Prostate gland (tissue), 2 donors: ENCODE measurements around the gene TARS1. TPM values are rescaled to one million over a fixed set of nuclear protein-coding genes. Genes with fewer than 3 reads are reported as not detected.
"Not testable (repeated sequence)": the region's sequence is repeated elsewhere in the genome, so short reads cannot be mapped to it uniquely, and the experiment has no call there.

Experiments
- DNase-seq: peaks from one replicate; pipeline ENCODE4 v3.0.0-alpha.2; 2019; ENCODE audit warnings: low spot score
- H3K27ac ChIP-seq, 2 donors: fragments of 200-600 bp; sonication (generic); 2 replicates each; pipeline ENCODE4 v1.5.1; 2017 to 2019
- H3K27me3 ChIP-seq: fragments of 200-600 bp; sonication (generic); replicated peaks from 2 replicates; pipeline ENCODE4 v1.5.1; 2019; ENCODE audit not compliant: insufficient read depth
- H3K36me3 ChIP-seq, 2 donors: fragments of 200-600 bp; sonication (generic); 1 replicate in 1 of 2; 2 replicates in 1 of 2; pipeline versions ENCODE4 v1.5.1 to v1.8.1; 2017 to 2019
- H3K4me1 ChIP-seq: fragments of 200-600 bp; sonication (generic); replicated peaks from 2 replicates; pipeline ENCODE4 v1.5.1; 2019
- H3K4me3 ChIP-seq, 2 donors: fragments of 200-600 bp; sonication (generic); 2 replicates each; pipeline ENCODE4 v1.5.1; 2017 to 2019
- H3K9me3 ChIP-seq: fragments of 200-600 bp; sonication (generic); 2 replicates; pipeline ENCODE4 v1.5.1; 2017
- CTCF ChIP-seq, 4 experiments: fragments of 200-600 bp in 2 of 4; fragments of 450-650 bp in 2 of 4; sonication (generic) in 2 of 4; IDR thresholded peaks; 1 replicate in 3 of 4; 2 replicates in 1 of 4; pipeline ENCODE4 v1.5.1; 2016 to 2019; ENCODE audit warnings: antibody characterized with exemption in 4 of 4, mild to moderate bottlenecking in 2 of 4, moderate library complexity in 2 of 4
- POLR2A ChIP-seq: fragments of 450-650 bp; IDR thresholded peaks from one replicate; pipeline ENCODE4 v1.6.1; 2016; ENCODE audit warnings: antibody characterized with exemption, mild to moderate bottlenecking
- POLR2AphosphoS5 ChIP-seq: sonication (generic); formaldehyde crosslinking; IDR thresholded peaks from one replicate; pipeline ENCODE4 v1.6.1; 2017; ENCODE audit warnings: antibody characterized with exemption
- WGBS: methylation state at CpG from one replicate; pipeline ENCODE4 v1.1.5; 2018; 5-methylcytosine and 5-hydroxymethylcytosine counted together
- intact Hi-C: fragments of 100-400 bp; cut with DNase I; formaldehyde crosslinking; loops from one replicate; pipeline ENCODE4 v1.14.2; 2022
- total RNA-seq, 2 donors: library from RNA; depleted of rRNA; stranded (reverse); fragments of >200 nt; gene quantifications; one replicate each; pipeline ENCODE4 v1.1.0, GENCODE V29; 2016

Gene TARS1
- total RNA-seq, 2 donors from 2014 or later: 27.4 to 65.9 TPM

GRCh38 chr5:33509036-33509435 lies 68.3 kb downstream of the TARS1 start:
- no peak for DNase-seq
- H3K4me3 ChIP-seq: no peak overlapping the region
- no peaks in the 10 kb centered on the region for H3K4me1 ChIP-seq
- TF ChIP-seq POLR2AphosphoS5 (no peak), POLR2A (no peak), CTCF (IDR thresholded peaks at IDR 0.05) (no peak)
- no peaks in the 10 kb centered on the region for H3K36me3 ChIP-seq
- no peak overlapping the region for H3K27ac ChIP-seq
- H3K27me3 ChIP-seq: no peaks in the 10 kb centered on the region
- intact Hi-C loops: no loop called here
- H3K9me3 ChIP-seq: no peaks in the 10 kb centered on the region
- 87% methylated on average over 3 of the region's 3 CpGs for WGBS

- Histone ChIP-seq H3K4me3 (no peak overlapping the region), H3K4me1 (no peaks in the 10 kb centered on the region), H3K9me3 (no peaks in the 10 kb centered on the region), H3K36me3 (no peaks in the 10 kb centered on the region), H3K27ac (no peak overlapping the region), H3K27me3 (no peaks in the 10 kb centered on the region)
- TF ChIP-seq CTCF (IDR thresholded peaks at IDR 0.05): no peak
- TF ChIP-seq POLR2A: no peak
- TF ChIP-seq POLR2AphosphoS5: no peak
- no peak for DNase-seq
- intact Hi-C loops: no loop called here
- WGBS: 96% methylated on average over 3 of the region's 3 CpGs
Measured at GRCh38 chr5:33513462-33514185, 72.9 kb downstream of the TARS1 start.

GRCh38 chr5:33515366-33515765 lies 74.6 kb downstream of the TARS1 start:
- H3K27me3 ChIP-seq, H3K9me3 ChIP-seq, DNase-seq, H3K27ac ChIP-seq, H3K36me3 ChIP-seq, intact Hi-C loops, H3K4me1 ChIP-seq, H3K4me3 ChIP-seq: not testable (repeated sequence)
- 95% methylated on average over 21 of the region's 32 CpGs for WGBS

GRCh38 chr5:33516421-33516820 lies 75.7 kb downstream of the TARS1 start:
- H3K27me3 ChIP-seq: no peaks in the 10 kb centered on the region
- TF ChIP-seq POLR2AphosphoS5: no peak
- no peak for TF ChIP-seq CTCF (IDR thresholded peaks at IDR 0.05)
- TF ChIP-seq POLR2A: no peak
- WGBS: 71% methylated on average over 2 of the region's 2 CpGs
- intact Hi-C loops: no loop called here
- no peak overlapping the region for H3K27ac ChIP-seq
- H3K4me1 ChIP-seq: no peaks in the 10 kb centered on the region
- no peaks in the 10 kb centered on the region for H3K9me3 ChIP-seq
- H3K4me3 ChIP-seq: no peak overlapping the region
- H3K36me3 ChIP-seq: no peaks in the 10 kb centered on the region
- no peak for DNase-seq
